HepG2 (cell line): Measurements from ENCODE around the gene NMU. TPM values are rescaled to one million over a fixed set of nuclear protein-coding genes. Genes with fewer than 3 reads are reported as not detected.
A peak's percentile ranks its signal among the peaks of the same experiment; 100 is the strongest.

Experiments used
- ATF2 ChIP-seq: sonication (generic); formaldehyde crosslinking; IDR thresholded peaks from 2 replicates; pipeline ENCODE4 v1.4.0; 2020; ENCODE audit warnings: missing genetic modification reagents
- FOXJ3 ChIP-seq: sonication (generic); formaldehyde crosslinking; IDR thresholded peaks from 2 replicates; pipeline ENCODE4 v1.4.0; 2020; ENCODE audit warnings: missing genetic modification reagents, mild to moderate bottlenecking, borderline replicate concordance
- HNF1B ChIP-seq: sonication (generic); formaldehyde crosslinking; IDR thresholded peaks from 2 replicates; pipeline ENCODE4 v1.5.1; 2020; ENCODE audit warnings: mild to moderate bottlenecking, moderate library complexity, missing genetic modification reagents
- KLF16 ChIP-seq, 2 experiments: sonication (generic) in 1 of 2; formaldehyde crosslinking in 1 of 2; IDR thresholded peaks; 2 replicates each; pipeline versions ENCODE4 v1.6.1 to v1.8.0; 2016 to 2023; ENCODE audit warnings: missing genetic modification reagents in 2 of 2, missing compliant biosample characterization in 1 of 2
- MIXL1 ChIP-seq: IDR thresholded peaks from 2 replicates; pipeline ENCODE4 v1.6.1; 2016
- MXD4 ChIP-seq: IDR thresholded peaks from 2 replicates; pipeline ENCODE4 v1.6.1; 2016; ENCODE audit warnings: mild to moderate bottlenecking, missing biosample characterization, missing genetic modification reagents
- NFKB2 ChIP-seq: sonication (generic); formaldehyde crosslinking; IDR thresholded peaks from 2 replicates; pipeline ENCODE4 v1.4.0; 2020; ENCODE audit warnings: missing genetic modification reagents, borderline replicate concordance
- NFKBIZ ChIP-seq: IDR thresholded peaks from 2 replicates; pipeline ENCODE4 v1.6.1; 2018; ENCODE audit warnings: missing genetic modification reagents, missing compliant biosample characterization
- PHF8 ChIP-seq: sonication (generic); formaldehyde crosslinking; IDR thresholded peaks from 2 replicates; pipeline ENCODE4 v1.5.0; 2020; ENCODE audit warnings: missing genetic modification reagents
- RORA ChIP-seq: sonication (generic); formaldehyde crosslinking; IDR thresholded peaks from 2 replicates; pipeline ENCODE4 v1.5.0; 2020; ENCODE audit warnings: mild to moderate bottlenecking, missing genetic modification reagents, moderate library complexity
- RXRB ChIP-seq: IDR thresholded peaks from 2 replicates; pipeline ENCODE4 v1.6.1; 2016; ENCODE audit warnings: borderline replicate concordance, missing genetic modification reagents, missing compliant biosample characterization
- SCMH1 ChIP-seq: sonication (generic); formaldehyde crosslinking; IDR thresholded peaks from 2 replicates; pipeline ENCODE4 v1.9.0; 2021; ENCODE audit warnings: missing genetic modification reagents, mild to moderate bottlenecking, borderline replicate concordance
- SIX1 ChIP-seq: sonication (generic); formaldehyde crosslinking; IDR thresholded peaks from 2 replicates; pipeline ENCODE4 v1.4.0; 2020; ENCODE audit warnings: missing genetic modification reagents, borderline replicate concordance
- ZBTB1 ChIP-seq: sonication (generic); formaldehyde crosslinking; IDR thresholded peaks from 2 replicates; pipeline ENCODE4 v1.4.0; 2020; ENCODE audit warnings: missing genetic modification reagents, borderline replicate concordance
- ZBTB43 ChIP-seq: sonication (generic); formaldehyde crosslinking; conservative IDR thresholded peaks from 2 replicates; pipeline ENCODE4 v1.4.0; 2020; ENCODE audit warnings: missing genetic modification reagents
- ZC3H13 ChIP-seq: sonication (generic); formaldehyde crosslinking; IDR thresholded peaks from 2 replicates; pipeline ENCODE4 v1.8.1; 2023; ENCODE audit warnings: mild to moderate bottlenecking, missing genetic modification reagents, moderate library complexity
- ZFP1 ChIP-seq: IDR thresholded peaks from 2 replicates; pipeline ENCODE4 v1.6.1; 2016
- ZNF207 ChIP-seq: fragments of 450-650 bp; IDR thresholded peaks from 2 replicates; pipeline ENCODE4 v1.6.1; 2016; ENCODE audit warnings: antibody characterized with exemption, borderline replicate concordance
- ZNF446 ChIP-seq: sonication (generic); formaldehyde crosslinking; IDR thresholded peaks from 2 replicates; pipeline ENCODE4 v1.5.0; 2020; ENCODE audit warnings: mild to moderate bottlenecking, missing genetic modification reagents
- ZNF562 ChIP-seq: sonication (generic); formaldehyde crosslinking; IDR thresholded peaks from 2 replicates; pipeline ENCODE4 v1.8.0; 2022; ENCODE audit warnings: missing genetic modification reagents, borderline replicate concordance
- ZNF574 ChIP-seq: sonication (generic); formaldehyde crosslinking; IDR thresholded peaks from 2 replicates; pipeline ENCODE4 v1.4.0; 2020; ENCODE audit warnings: missing genetic modification reagents
- ZNF749 ChIP-seq: sonication (generic); formaldehyde crosslinking; IDR thresholded peaks from 2 replicates; pipeline ENCODE4 v1.8.0; 2022; ENCODE audit warnings: mild to moderate bottlenecking, missing genetic modification reagents, moderate library complexity, borderline replicate concordance
- ZNF782 ChIP-seq: sonication (generic); formaldehyde crosslinking; IDR thresholded peaks from 2 replicates; pipeline ENCODE4 v1.4.0; 2020; ENCODE audit warnings: missing genetic modification reagents, mild to moderate bottlenecking, borderline replicate concordance
- polyA plus RNA-seq, 8 experiments: library from polyadenylated mRNA; depleted of rRNA in 3 of 8; stranded (reverse) in 7 of 8; unstranded in 1 of 8; fragments of >200 nt; fragmentation: Illumina TruSeq in 4 of 8; extraction: Trizol in 4 of 8; gene quantifications; 2 replicates each; pipeline versions ENCODE4 v1.2.1 to v1.2.3, GENCODE V29; 2011 to 2016; ENCODE audit warnings: low read depth in 4 of 8, missing spikeins in 1 of 8, mixed read lengths in 1 of 8; ENCODE audit not compliant: insufficient read depth in 1 of 8
- total RNA-seq, 5 experiments: library from RNA; depleted of rRNA; stranded (reverse); fragments of >200 nt; fragmentation: Illumina TruSeq; extraction: Trizol; gene quantifications; 2 replicates each; pipeline ENCODE4 v1.2.3, GENCODE V29; 2016; ENCODE audit warnings: low read depth in 1 of 5

Gene NMU
- total and polyA plus RNA-seq, 2 of the 13 experiments (the other 11 are each of a cell fraction or from before 2014, with no cell fraction given), result not detected

GRCh38 chr4:55545641-55546505, 90.2 kb downstream of the NMU start (continued):
- no peak; the same call in 1 of the 2 replicates for TF ChIP-seq ZNF446 (CRISPR knock-in tag)
- TF ChIP-seq ZNF782 (CRISPR knock-in tag), result no peak
- no peak for TF ChIP-seq SCMH1 (CRISPR knock-in tag)
- no peak for TF ChIP-seq ZNF562 (CRISPR knock-in tag)
- TF ChIP-seq ZFP1 (CRISPR knock-in tag), result no peak
- TF ChIP-seq FOXJ3, result peak; percentile 25; the same call in 1 of the 2 replicates
- TF ChIP-seq MXD4 (CRISPR knock-in tag), result no peak
- TF ChIP-seq ATF2 (CRISPR knock-in tag), result peak; percentile 41; the same call in 1 of the 2 replicates
- TF ChIP-seq RORA (CRISPR knock-in tag), result no peak
- no peak for TF ChIP-seq NFKBIZ (CRISPR knock-in tag)
- TF ChIP-seq ZC3H13, result no peak
- no peak for TF ChIP-seq MIXL1 (CRISPR knock-in tag)
- no peak for TF ChIP-seq ZBTB43 (CRISPR knock-in tag)
- no peak for TF ChIP-seq ZBTB1 (CRISPR knock-in tag)
- peak; percentile 18; the same call in 1 of the 2 replicates for TF ChIP-seq HNF1B (CRISPR knock-in tag)
- TF ChIP-seq NFKB2 (CRISPR knock-in tag), result peak; percentile 41; the same call in 1 of the 2 replicates
- TF ChIP-seq SIX1 (CRISPR knock-in tag), result no peak
- TF ChIP-seq ZNF749 (CRISPR knock-in tag), result 0 out of 2 replicates have a peak, but pooled peaks have one; percentile 52
- TF ChIP-seq KLF16 (CRISPR knock-in tag; IDR thresholded peaks at IDR 0.05), result peak in 1 of 2 experiments; percentile 31; a peak in 1 of 4 replicates
- peak; percentile 9; the same call in 1 of the 2 replicates for TF ChIP-seq RXRB (CRISPR knock-in tag)
- TF ChIP-seq PHF8 (CRISPR knock-in tag), result peak; percentile 75
- TF ChIP-seq ZNF207, result no peak
- peak; percentile 74 for TF ChIP-seq ZNF574
